Measurements from ENCODE around the gene RDH14.

The RDH14 gene

DNA sequence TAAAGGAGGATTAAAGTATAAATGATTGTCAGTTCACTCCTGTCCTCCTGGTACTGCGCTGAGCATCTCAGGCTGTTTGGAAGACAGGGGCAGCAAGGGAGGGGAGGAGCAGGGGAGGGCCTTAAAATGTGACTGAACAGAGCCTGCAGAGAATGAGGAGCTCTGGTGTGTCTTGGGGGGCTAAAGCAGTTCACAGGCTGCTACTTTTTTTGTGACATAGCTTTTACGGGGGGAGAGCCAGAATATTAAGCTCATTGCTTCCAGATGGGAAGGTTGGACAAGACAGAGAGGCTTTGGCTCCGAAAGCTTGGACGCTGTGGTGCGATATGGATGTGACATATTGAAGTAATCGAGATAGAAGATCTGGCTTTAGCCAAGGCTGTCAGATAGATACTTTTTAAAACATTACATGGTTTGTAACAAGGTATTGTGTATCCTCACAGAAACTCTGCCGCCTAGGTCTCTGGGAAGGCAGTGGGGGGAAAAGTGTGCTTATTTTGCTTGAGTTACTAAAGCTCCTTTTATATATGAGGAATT is 40.5 kb downstream of the RDH14 start:
- DNase-seq: no peak

DNA sequence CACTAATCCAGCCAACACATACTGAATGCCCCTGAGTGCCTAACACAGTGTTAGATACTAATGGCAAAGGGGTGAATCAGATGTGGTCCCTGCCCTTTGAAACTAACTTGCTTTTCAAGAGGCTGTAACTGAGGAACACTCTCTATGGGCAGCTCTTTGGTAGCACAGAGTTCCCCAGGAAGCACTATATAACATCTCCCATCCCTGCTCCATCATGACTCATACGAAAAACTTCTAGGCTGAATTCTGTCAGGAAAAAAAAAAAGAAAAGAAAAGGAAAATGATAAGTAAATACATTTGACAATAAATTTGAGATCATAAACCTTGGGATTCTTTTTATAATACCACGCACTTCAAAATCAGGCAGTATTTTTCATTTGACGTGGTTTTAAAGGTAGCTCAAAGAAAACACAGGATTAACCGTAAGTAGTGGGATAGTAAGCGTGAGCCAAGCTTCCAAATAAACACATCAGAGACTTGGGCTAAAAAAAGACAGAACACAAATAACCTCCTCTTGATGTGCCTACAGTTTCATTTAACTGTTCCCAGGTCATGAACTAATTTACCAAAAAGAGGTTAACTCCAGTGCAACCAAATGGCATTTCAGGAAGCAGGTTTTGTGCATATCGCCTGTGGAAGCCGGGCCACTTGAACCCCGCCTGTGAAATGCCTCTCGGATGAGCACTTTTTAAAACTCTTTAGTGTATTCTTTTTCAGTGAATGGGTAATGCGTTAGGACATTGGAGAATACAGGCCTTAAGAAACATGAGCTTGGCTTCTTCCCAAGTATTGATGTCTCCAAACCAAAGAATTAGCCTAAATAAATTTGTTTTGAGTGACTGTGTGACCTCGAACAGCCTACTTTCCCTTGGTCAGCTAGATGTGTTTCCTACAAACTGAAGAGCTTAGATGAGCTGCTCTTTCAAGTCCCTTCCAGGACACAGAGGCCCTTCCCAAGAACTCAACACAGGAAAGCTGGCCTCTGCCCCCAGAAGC is 42.0 kb downstream of the RDH14 start:
- DNase-seq: no peak

DNA sequence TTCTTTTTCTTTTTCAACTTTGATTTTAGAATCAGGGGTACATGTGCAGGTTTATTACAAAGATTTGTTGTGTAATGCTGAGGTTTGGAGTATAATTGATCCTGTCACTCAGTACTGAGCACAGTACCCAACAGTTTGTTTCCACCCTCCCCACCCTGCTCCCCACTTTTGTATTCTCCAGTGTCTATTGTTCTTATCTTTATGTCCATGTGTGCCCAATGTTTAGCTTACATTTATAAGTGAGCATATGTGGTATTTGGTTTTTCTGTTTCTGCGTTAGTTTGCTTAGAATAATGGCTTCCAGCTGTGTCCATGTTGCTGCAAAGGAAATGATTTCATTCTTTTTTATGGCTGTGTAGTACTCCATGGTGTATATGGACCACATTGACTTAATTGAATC is 43.1 kb downstream of the RDH14 start:
- no peak for DNase-seq

DNA sequence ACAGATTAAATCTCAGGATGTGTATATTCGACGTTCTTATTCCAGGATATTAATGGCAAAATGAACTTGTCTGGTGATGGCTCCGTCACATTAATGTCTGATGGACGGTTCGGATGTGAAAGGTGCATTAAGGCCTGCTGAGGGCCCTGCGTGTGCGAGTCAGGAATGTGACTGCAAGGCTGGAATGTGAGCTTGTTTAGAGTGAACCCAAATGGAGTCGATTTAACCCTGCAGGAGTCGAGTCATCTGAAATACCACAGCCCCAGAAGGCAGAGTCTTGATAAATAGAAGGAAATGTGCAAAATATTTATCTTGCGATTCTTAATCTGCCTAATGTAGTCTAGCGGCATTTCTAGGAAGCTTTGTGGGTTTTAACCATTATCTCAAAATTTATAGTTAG is 44.3 kb downstream of the RDH14 start:
- no peak for DNase-seq

DNA sequence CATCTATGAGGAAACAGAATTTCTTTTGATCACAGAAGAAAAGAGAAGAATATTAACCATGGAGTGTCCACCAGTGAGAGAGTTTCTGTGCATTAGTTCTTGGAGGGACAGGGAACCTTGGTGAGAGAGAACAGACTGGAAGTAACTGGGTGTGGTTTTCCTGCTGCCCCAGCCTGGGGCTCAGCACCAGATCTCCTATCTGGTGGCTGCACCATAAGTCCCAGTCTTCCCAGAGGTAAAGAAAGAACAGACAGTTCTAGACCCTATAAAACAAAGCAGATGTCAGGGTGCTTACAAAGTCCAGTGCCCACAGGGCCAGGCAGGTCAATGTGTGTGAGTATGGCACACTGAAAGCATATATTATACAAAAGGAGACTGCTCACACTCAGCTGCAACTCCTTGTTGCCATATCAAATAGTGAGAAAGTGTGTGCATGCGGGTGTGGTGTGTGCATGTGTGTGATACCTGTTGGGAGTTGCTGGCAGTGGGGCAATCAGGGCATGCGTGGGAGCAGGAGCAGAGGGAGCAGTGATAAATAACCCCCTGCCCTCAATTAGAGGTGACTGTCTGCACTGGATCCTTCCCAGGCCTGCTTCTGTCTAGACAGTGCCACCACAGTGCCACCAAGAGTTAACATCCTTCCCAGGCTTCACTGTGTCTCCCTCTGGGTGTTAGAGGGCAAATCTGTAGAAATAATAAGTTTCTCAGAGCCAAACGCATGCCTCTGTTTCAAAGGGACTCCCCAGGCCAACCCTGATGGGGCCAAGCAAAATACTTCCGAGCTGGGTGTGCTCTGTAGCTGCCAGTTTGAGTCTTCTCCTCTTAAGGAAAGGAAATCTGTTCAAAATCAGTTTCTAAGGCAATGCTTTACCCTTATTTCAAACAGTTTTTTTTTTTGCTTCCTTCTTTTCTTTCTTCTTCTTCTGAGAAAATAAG is 45.7 kb downstream of the RDH14 start:
- no peak for DNase-seq

DNA sequence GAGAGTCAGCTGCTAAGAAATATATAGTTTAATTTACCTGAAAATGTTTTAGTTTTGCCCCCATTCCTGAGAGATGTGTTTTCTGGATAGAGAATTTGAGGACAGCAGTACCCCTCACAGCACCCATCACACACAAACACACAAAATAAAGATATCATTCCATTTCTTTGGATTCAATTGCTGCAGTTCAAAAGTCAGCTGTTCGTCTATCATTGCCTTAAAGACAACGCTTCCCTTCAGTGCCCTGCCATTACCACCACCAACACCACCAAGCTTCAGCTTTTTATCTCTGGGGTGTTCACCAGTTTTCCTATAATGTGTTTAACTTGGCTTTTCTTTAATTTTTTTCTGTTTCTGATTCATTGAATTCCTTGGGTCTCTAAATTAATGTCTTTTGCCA is 49.7 kb downstream of the RDH14 start:
- no peak for DNase-seq

DNA sequence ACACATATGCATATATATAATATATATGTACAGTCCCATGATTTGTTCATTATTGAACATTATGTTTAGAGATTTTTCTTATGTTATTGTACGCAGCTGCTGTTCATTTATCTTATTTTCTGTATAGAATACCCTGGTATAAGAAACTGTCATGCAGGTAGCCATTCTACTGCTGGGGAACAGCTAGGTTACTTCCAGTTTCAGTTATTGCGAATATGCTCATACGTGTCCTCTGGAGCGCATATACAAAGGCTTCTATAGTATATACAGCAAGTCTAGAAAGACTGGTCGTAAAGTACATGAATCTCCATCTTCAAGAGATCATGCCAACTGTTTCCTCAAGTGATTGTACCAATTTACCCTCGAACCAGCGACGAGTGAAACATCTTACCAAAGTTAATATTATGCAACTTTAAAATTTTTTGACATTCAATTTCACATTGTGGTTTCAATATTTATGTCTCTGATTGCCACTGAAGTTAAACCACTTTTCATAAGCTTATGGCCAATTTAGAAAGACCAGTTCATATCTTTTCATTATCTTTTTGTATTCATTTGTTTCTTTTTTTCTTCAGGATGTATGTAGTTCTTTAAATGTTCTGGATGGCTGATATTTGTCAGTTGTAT is 53.5 kb downstream of the RDH14 start:
- DNase-seq: no peak

DNA sequence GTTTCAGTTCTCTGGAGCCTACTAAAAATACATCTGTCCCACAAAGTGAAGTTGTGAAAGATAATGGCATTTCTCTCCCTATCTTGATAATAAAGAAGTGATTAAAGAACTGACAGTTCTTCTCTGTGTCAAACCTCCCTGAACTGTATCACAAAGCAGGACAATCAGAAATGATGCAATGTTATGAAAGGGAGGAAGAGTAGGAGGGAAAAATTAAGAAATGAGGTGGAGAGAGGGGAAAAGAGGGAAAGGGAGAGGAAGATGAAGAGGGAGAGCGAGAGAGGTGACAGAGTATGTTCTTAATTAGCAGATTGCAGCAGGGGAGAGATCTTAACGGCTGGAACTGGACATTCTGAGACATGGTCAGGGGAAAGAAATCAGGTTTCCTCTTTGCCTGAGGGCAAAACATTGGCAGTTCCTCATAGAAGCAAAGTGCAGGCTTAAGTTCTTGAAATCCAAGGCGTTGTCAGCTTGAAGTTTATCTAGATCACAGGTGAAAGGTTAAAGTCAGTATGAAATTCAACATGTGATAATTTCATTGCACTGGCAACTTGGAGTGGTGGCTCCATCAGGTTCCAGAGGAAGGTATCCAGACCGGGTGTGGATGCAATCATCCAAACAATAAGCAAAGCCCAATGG is 54.6 kb downstream of the RDH14 start:
- no peak for DNase-seq
